GM21825 (cell line): ENCODE results near the gene ZIC4.

ENCODE experiments used
- ATAC-seq: cut with Tn5 transposase; IDR thresholded peaks from one replicate; pipeline ENCODE4 v1.9.1; 2021; ENCODE audit warnings: mild to moderate bottlenecking, moderate library complexity; ENCODE audit not compliant: unreplicated experiment

ZIC4 gene

DNA sequence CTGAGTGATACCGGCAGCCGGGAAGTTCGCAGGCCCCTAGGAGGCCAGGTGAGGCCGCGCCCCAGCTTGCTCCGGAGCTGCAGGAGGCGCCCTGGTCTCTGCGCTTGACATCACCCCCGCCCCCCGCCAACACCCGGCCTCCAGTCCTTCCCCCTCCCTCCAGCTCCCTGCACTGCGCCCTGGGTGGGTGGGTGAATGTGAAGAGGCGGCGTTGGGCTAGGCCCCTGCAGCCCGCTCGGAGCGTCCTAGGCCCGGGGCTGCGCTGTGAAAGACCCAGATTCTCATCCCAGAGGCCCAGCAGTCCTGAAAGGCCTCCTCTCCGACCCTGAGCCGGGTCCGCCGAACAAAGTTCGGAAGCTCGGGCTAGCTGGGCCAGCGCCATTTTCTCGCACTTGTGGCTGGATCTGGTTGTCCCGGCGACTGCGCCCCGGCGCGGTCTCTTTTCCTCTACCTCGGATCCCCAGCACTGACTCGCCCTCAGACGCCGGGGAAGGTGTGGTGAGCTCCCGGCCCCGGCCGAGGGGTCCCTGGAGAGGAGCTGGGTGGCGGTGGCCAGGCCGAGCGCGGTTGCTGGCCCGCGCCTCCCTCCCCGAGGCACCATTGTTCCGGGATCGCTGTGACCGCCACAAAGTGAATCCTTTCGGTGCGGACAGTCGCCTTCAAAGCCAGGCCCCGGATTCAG lies 12.9 kb downstream of the ZIC4 start:
- no peak for ATAC-seq

GRCh38 chr3:147392625-147392946 lies 13.8 kb downstream of the ZIC4 start:
- ATAC-seq, result no peak

DNA sequence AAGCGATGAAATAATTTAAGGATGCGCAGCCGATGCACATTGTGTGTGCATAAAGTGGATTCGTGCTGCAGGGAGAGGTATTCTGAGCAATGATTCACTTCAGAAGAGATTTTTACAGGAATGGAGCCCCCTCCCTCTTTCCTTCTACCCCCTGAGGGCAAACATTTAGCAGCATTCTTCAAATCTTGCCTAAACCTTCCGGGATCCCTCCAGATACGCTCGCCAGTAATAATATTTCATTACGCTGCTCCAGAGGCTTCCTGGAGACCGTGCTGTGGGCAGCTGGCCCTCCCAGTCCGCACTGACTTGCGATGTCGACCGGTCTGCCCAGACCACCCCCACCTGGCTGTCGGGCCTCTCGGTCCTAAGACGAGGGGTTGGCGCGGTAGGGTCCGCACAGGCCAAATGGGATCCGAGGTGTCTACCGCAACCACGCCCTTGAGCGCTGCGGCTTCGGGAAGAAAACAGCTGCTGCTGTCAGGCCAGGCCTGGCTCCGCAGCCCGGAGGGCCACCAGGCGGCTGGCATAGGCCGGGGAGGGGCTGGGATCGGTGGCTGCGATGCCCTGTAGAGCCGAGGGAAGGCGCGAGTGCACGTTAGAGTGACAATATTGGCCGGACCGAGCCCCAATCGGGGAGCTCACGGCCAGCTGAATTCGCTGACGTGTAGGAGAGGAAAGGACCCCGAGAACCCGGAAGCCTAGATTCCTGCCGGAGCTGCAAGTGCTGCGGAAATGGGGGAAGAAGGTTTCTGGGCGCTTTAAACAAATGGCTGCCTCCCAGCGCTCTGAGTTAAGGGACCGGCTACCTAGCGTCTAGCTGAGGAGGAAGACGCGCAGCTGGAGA lies 14.3 kb downstream of the ZIC4 start:
- no peak for ATAC-seq

GRCh38 chr3:147390589-147391569 lies 15.5 kb downstream of the ZIC4 start:
- ATAC-seq, result no peak

- no peak for ATAC-seq
These were observed 16.6 kb downstream of the ZIC4 start for GRCh38 chr3:147389717-147390116.

DNA sequence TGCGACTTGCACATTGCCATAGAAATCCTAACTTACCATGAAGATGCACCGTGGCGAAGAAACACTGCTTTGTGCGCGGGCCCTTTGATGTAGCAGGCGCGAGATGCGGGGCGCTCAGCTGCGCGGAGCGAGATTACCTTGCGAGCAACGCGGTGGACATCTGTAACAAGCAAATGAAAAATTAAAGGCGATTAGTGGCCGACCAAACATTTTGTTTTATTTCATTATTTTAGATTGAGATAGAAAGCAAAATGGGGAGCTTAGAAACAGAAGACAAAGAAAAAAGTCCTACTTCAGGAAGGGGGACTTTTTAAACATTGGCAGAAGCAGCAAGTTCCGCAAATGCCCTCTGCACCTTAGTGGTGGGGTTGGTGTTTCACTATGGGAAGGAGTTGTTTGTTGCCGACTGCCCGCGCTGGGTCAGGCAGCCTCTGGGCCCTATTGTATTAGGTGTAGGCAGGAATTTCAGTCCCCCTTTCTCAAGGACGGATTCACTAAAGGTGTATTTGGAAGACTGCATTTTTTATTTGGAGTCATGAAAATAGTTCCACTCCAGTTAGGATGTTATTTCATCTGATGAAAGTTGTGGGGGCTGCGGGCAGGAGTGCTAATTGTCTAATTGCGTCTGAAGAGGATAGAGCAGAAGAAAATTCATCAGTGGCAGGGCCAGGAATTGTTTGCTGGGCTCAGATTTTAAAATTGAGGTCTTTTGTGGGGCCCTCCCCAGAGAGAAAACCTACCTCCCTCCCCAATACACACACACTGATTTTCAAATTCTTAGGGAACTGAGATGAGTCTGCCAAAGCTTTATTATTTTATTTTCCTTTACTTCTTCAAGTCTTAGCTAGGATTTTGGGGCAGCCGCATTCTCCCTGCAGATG lies 17.4 kb downstream of the ZIC4 start:
- ATAC-seq, result no peak

DNA sequence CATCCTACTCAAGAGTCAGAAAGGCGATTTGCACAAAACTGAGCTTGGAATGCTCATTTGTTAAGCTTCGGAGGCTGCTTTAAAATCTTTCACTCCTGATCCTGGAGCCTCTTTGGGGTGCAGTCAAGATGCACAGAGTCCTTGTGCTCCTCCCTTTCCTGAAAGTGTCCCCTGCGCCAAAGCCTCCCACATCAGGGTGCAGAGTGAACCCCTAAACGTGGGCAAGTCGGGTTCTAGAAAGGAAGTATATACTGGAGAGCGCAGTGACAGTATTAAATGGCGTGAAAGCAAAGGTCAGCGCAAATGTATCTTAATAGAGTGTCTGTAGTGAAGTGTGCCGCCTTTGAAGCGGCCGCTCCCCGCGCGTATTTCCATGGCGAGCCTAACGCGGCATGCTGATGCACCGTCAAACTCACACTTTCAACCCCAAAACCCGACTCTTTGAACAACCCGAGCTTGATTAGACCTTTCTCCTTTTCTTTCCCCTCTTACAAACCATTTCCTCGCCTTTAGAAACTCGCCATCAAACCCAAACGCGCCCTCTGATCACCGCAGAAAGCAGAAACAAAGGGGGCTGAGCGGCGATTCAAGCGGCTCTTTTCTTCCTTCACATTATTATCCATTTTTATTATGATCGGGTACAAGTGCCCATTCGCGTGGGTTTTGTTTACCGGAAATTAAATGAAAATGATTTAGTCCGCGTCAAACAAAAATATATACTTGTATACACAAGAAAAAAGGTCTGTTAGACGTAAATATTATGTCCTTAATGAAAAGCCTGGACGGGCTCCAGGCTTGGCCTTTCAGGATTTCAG lies 18.3 kb downstream of the ZIC4 start:
- no peak for ATAC-seq

GRCh38 chr3:147387291-147387884 lies 19.0 kb downstream of the ZIC4 start:
- no peak for ATAC-seq

DNA sequence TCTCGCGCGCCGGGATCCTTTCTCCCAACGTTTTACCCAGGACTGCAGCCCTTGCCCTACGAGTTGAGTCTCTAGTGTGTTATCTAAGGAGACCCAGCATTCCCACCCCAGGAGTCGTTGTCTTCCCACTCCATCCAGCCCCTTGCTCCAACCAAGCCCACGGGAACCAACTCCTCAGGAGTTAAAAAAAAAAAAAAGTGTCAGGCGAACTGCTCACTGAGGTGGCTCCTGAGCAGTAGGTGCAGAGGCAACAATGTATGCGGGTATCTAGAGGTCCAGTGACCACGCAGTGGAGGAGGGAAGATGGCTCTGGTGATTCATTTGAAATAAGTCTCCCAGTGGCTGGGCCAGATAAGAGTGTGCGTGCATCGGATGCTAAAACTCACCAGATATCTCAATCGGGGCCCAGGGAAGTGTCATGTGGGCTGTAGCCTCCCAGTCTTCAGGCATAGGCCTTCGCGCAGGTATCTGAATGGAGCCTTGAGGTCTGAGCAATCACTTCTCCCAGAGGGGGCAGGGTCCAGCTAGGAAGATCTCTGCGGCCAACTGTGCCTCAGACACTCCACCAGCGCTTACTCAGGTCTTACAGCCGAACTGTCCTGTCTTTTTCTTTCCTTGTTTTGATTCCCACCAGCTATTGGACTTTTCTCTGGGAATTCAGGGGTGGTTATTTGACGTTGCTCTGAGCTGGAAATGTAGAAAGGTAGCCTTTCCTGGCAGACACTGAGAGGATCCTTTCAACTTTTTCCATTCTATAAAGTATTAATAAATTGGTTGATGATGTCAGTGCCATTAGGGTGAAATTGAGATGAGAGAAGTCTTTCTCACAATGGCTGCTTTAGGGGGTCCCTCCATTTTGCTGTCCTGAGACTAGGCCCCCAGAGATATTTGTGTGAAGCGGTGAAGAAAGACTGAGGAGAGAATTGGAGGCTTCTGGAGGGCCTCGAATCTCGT lies 21.0 kb downstream of the ZIC4 start:
- no peak for ATAC-seq

GRCh38 chr3:147384210-147385058 lies 21.9 kb downstream of the ZIC4 start:
- no peak for ATAC-seq

- ATAC-seq, result no peak
These were observed 22.7 kb downstream of the ZIC4 start for GRCh38 chr3:147383617-147384016.

DNA sequence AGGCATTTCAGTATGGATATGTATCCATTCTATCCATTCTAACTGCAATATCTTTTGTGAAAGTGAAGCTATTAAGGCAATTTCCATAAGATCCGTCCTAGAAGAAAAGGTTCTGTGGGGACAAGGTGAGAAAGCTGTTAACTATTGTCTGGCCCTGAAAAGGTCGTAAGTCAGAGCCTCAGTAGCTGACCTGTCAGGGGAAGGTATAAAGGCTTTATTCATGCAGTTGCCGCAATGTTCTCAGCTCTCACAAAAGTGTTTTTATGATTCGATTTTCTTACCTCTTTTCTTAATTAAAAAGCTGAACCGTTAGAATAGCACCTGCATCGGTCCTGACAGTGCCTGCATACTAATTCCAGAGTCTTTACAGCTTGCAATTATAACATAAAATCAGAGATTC lies 24.7 kb downstream of the ZIC4 start:
- no peak for ATAC-seq

DNA sequence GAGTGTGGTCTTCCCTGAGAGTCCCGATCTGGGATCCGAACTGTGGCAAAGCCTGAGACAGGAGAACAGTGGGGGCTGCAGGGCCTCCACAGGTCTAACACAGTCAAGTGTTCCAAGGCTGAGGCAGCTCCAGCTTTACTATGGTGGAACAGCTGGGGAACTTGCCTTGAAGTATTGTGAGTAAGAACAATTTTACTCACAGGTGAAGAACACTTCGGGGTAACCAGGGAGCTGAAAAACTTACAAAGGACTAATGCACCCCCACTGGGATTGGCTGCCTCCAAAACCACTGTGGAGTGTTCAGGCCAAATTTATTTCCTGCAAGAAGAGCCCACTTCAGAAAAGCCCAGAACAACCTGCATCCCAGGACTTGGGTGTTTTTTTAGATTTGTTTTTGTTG lies 25.4 kb downstream of the ZIC4 start:
- ATAC-seq, result no peak

GRCh38 chr3:147380387-147380951 lies 25.9 kb downstream of the ZIC4 start:
- no peak for ATAC-seq

GRCh38 chr3:147379651-147380050 lies 26.7 kb downstream of the ZIC4 start:
- no peak for ATAC-seq

DNA sequence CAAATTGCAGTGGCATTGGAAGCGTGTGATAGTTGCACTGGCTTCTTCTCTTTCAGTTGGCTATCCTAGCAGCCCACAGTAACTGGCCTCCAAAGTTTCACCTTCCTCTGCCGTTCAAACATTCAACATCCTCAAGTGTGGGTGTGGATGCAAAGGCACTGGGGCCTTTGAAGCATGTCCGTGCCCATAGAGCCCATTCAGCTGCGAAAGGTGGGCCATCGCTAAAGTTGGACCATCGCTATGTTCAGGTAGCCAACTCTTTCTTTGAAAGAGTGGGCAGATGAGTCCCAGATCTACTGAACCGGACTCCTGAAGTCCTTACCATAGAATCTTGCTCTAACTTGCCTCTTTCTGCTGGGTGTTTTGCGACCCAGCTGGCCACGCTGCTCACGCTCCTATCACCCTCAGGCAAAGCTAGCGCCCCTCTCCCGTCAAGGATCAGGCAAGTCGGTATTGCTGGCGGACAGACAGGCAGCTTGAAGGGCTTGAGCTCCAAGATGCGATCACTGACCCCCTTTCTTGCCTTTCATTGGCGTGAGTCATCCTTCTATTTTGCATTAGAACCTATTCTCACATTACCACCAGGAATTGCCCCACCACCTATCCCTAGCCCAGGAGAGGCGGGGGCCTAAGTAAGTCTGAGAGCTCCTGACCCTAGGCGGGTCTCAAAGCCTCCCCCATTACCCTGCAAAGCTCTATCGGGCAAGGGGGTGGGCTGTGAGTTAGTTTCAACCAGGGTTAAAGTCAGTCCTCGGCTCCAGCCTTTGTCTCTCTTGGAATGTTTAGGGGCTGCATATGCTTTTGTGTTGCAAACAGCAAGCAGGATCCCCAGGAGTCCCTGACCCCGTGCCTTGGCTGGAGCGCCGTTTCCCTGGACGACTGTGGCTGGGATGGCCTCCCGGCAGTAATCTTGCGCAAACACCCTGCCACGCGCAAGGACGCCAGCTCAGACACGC lies 28.7 kb downstream of the ZIC4 start:
- no peak for ATAC-seq
